Measurements from ENCODE around the gene MORN1.

Gene MORN1

DNA sequence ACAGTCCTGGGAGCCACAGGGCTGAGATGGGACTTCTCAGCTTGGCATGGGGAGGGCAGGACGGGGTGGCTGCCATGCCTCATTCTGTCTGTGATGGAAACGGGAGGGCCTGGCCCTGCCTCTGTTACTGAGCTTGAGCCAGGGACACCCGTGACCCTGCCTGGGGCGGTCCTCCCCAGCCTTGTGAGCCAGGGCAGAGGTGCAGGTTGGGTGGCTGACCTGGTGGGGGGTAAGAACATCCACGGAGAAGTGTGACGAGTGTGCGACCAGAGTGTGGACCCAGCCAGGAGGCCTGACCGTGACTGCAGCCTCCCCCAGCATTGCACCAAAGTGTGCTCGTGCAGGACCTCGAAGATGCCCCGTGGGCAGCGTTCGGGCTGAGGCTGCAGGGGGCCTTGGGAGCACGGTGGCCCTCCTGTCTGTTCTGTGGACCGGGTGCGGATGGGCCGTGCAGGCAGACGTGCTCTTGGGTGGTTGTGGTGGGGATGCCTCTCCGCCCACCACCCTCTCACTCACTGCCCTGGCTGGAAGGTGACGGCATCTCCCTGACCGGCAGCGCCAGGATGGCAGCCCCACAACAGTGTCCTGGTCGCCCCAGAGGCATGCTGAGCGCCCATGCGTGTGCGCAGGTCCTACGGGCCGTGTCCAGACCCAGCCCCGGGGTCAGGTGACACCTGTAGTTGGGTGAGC is 117.8 kb downstream of the MORN1 start:
- Histone ChIP-seq H3K9me3 (ENCODE audit: control insufficient read depth, insufficient read depth, low read length) (no peaks in the 10 kb centered on the region), H3K27me3 (ENCODE audit: control insufficient read depth, low read length) (no peaks in the 10 kb centered on the region), H3K79me2 (ENCODE audit: control insufficient read depth, low read length) (no peaks in the 10 kb centered on the region), H3K27ac (ENCODE audit: low read depth, low read length) (no peak overlapping the region), H3K4me1 (ENCODE audit: control insufficient read depth, low read length) (peaks cover 2% of the 10 kb centered on the region; the same call in 1 of the 2 replicates), H3K4me2 (ENCODE audit: low read length) (no peak overlapping the region), H3K4me3 (ENCODE audit: low read length) (no peak overlapping the region), H4K20me1 (ENCODE audit: control insufficient read depth, insufficient read depth, low read depth, low read length) (no peaks in the 10 kb centered on the region), H3K36me3 (ENCODE audit: control insufficient read depth, low read length) (no peaks in the 10 kb centered on the region), H3F3A (ENCODE audit: control insufficient read depth, insufficient read depth) (no peaks in the 10 kb centered on the region), H3K9me2 (replicated peaks; ENCODE audit: control insufficient read depth, low read length) (no peaks in the 10 kb centered on the region)
- no peak for TF ChIP-seq EZH2phosphoT487 (IDR thresholded peaks at IDR 0.05; ENCODE audit: borderline replicate concordance, low read length)
- TF ChIP-seq, protein P1, sequence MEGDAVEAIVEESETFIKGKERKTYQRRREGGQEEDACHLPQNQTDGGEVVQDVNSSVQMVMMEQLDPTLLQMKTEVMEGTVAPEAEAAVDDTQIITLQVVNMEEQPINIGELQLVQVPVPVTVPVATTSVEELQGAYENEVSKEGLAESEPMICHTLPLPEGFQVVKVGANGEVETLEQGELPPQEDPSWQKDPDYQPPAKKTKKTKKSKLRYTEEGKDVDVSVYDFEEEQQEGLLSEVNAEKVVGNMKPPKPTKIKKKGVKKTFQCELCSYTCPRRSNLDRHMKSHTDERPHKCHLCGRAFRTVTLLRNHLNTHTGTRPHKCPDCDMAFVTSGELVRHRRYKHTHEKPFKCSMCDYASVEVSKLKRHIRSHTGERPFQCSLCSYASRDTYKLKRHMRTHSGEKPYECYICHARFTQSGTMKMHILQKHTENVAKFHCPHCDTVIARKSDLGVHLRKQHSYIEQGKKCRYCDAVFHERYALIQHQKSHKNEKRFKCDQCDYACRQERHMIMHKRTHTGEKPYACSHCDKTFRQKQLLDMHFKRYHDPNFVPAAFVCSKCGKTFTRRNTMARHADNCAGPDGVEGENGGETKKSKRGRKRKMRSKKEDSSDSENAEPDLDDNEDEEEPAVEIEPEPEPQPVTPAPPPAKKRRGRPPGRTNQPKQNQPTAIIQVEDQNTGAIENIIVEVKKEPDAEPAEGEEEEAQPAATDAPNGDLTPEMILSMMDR (IDR thresholded peaks at IDR 0.05; ENCODE audit: low read depth, low read length, poor library complexity, severe bottlenecking), result no peak

DNA sequence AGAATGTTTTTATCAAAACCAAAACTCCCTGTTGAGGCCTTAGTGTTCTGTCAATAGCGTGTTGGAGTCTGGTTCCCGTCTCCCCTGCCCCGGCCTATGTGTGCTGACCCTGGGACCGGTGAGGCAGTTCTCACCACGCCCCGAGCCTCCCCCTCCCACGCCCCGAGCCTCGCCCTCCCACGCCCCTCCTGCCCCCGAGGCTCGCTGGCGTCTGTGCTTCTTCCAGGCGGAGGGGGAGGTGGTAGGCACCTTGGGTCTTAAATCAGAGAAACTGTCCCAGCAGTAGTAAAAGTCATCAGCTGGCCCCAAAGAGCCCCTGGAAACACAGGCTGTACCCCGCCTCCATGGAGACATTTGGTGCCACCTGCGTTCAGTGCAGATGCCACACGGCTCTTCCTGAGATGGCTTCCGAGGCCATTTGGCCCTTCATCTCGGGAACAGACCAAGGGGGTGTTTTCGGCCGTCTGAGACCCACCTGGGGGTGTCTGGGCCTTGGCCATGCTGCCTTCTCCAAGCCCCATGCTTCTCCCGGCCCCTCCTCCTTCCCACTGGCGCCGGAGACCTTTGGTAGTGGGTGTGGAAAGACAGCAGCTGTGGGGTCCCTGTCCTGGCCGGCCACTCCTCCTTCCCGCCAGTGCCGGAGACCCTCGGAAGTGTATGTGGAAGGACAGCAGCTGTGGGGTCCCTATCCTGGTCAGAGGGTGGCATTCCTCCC is 118.5 kb downstream of the MORN1 start:
- Histone ChIP-seq H3K4me2 (ENCODE audit: low read length) (no peak overlapping the region), H3K79me2 (ENCODE audit: control insufficient read depth, low read length) (no peaks in the 10 kb centered on the region), H3K27me3 (ENCODE audit: control insufficient read depth, low read length) (no peaks in the 10 kb centered on the region), H3K27ac (ENCODE audit: low read depth, low read length) (no peak overlapping the region), H3K9me3 (ENCODE audit: control insufficient read depth, insufficient read depth, low read length) (no peaks in the 10 kb centered on the region), H3K4me1 (ENCODE audit: control insufficient read depth, low read length) (peaks cover 2% of the 10 kb centered on the region; the same call in 1 of the 2 replicates), H3F3A (ENCODE audit: control insufficient read depth, insufficient read depth) (no peaks in the 10 kb centered on the region), H3K36me3 (ENCODE audit: control insufficient read depth, low read length) (no peaks in the 10 kb centered on the region), H4K20me1 (ENCODE audit: control insufficient read depth, insufficient read depth, low read depth, low read length) (no peaks in the 10 kb centered on the region), H3K9me2 (replicated peaks; ENCODE audit: control insufficient read depth, low read length) (no peaks in the 10 kb centered on the region), H3K4me3 (ENCODE audit: low read length) (no peak overlapping the region)
- TF ChIP-seq EZH2phosphoT487 (IDR thresholded peaks at IDR 0.05; ENCODE audit: borderline replicate concordance, low read length), result no peak
- TF ChIP-seq, protein P1 (IDR thresholded peaks at IDR 0.05; ENCODE audit: low read depth, low read length, poor library complexity, severe bottlenecking), result no peak

DNA sequence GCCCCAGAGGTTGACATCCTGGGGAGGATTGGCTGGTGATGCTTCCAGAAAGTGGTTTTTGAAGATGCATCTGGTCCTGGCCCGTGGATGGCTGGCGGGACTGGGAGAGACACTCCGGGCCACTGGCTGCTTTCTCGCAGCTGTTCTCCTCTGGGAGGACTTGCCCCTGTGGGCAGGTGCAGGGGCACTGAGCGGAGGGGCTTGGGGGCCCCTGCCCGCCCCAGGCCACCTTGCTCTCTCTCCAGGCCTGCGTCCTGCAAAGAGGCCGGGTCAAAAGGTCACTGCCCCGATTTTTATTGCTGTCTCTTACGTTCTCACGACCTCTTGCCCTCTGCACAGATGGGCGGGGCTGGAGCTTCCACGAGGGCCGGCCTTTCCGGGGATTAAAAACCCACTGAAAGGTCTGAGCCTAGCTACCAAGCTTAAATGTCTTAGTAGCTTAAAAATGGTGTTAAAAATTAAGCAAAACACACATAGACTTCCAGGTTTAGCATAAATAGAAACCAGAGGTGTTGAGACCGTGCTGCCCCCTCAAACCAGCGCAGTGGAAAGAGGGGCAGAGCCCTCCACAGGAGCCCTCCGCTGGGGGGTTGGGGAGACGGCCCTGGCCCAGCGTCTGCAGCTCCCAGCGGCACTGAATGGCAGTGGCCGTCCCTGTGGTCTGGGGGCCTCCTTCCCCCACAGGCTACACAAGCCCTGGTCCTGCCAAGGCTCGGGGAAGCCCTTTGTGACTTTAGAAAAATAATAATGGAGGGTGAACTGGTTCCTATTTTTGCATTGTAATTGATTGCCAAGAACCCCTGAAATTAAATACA is 119.3 kb downstream of the MORN1 start:
- Histone ChIP-seq H3K4me1 (ENCODE audit: control insufficient read depth, low read length) (peaks cover 2% of the 10 kb centered on the region; the same call in 1 of the 2 replicates), H3K9me3 (ENCODE audit: control insufficient read depth, insufficient read depth, low read length) (no peaks in the 10 kb centered on the region), H4K20me1 (ENCODE audit: control insufficient read depth, insufficient read depth, low read depth, low read length) (no peaks in the 10 kb centered on the region), H3K4me2 (ENCODE audit: low read length) (no peak overlapping the region), H3K79me2 (ENCODE audit: control insufficient read depth, low read length) (no peaks in the 10 kb centered on the region), H3K9me2 (replicated peaks; ENCODE audit: control insufficient read depth, low read length) (no peaks in the 10 kb centered on the region), H3K27me3 (ENCODE audit: control insufficient read depth, low read length) (no peaks in the 10 kb centered on the region), H3K27ac (ENCODE audit: low read depth, low read length) (no peak overlapping the region), H3K4me3 (ENCODE audit: low read length) (no peak overlapping the region), H3F3A (ENCODE audit: control insufficient read depth, insufficient read depth) (no peaks in the 10 kb centered on the region), H3K36me3 (ENCODE audit: control insufficient read depth, low read length) (no peaks in the 10 kb centered on the region)
- TF ChIP-seq, protein P1 (IDR thresholded peaks at IDR 0.05; ENCODE audit: low read depth, low read length, poor library complexity, severe bottlenecking), result no peak
- no peak for TF ChIP-seq EZH2phosphoT487 (IDR thresholded peaks at IDR 0.05; ENCODE audit: borderline replicate concordance, low read length)
